Body of pancreas (tissue), 4 donors: ENCODE results near the gene RTN4RL2.

ENCODE experiments used
- CTCF ChIP-seq, 7 experiments: fragments of 450-650 bp in 4 of 7; fragments of 200-600 bp in 3 of 7; sonication (generic) in 3 of 7; IDR thresholded peaks; one replicate each; pipeline ENCODE4 v1.5.1; 2016 to 2019; ENCODE audit warnings: antibody characterized with exemption in 7 of 7
- POLR2A ChIP-seq, 3 donors: fragments of 450-650 bp; IDR thresholded peaks; one replicate each; pipeline ENCODE4 v1.6.1; 2016; ENCODE audit warnings: antibody characterized with exemption in 3 of 3, mild to moderate bottlenecking in 2 of 3

- TF ChIP-seq CTCF (IDR thresholded peaks at IDR 0.05): peak in 4 of 7 experiments; percentile 22 to 33 (median 26)
- peak in 2 of 3 donors; percentile 58 to 61 for TF ChIP-seq POLR2A (IDR thresholded peaks at IDR 0.05)
Measured at GRCh38 chr11:57499413-57499982, 39.2 kb downstream of the RTN4RL2 start.
